Amniotic epithelial cell (primary cell): ENCODE measurements around the gene CDC25B.

Experiments
- DNase-seq: peaks from one replicate; pipeline ENCODE4 v3.0.0-alpha.2; 2010; ENCODE audit warnings: low read depth

The CDC25B gene

DNA sequence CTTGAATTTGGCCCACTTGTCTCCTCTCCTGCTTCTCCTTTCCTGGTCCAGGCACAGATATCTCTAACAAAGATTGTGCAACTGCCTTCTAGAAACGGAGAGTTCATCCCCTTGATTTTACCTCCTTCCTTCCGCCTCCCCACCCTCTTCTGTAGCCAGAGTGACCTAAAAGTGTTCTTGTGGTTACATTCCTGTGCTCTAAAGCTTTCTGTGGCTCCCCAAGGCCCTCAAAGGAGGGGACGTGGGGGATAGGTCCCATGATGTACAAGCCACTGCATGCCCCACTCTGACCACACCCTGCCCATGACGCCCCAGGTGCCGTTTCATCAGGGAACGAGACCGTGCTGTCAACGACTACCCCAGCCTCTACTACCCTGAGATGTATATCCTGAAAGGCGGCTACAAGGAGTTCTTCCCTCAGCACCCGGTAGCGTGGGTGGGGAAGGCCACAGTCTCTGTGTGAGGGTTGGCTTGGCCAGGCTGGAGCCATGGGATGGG lies 8.2 kb downstream of the CDC25B start:
- peak; percentile 31 for DNase-seq

DNA sequence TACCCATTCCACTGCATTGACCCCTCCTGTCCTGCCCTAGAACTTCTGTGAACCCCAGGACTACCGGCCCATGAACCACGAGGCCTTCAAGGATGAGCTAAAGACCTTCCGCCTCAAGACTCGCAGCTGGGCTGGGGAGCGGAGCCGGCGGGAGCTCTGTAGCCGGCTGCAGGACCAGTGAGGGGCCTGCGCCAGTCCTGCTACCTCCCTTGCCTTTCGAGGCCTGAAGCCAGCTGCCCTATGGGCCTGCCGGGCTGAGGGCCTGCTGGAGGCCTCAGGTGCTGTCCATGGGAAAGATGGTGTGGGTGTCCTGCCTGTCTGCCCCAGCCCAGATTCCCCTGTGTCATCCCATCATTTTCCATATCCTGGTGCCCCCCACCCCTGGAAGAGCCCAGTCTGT lies 8.7 kb downstream of the CDC25B start:
- DNase-seq, result no peak

DNA sequence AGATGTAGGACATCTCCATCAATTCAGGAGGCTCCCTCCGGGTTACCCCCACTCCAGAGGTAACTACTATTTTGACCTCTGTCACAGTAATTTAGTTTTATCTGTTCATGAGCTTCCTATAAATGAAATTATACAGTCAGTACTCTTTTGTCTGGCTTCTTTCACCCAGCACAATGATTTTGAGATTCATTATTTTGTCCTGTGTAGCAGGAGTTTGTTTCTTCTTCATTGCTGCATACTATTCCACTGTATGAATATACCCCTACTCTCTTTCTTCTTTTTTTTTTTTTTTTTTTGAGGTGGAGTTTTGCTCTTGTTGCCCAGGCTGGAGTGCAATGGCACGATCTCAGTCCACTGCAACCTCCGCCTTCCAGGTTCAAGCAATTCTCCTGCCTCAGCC lies 12.4 kb downstream of the CDC25B start:
- DNase-seq, result no peak

DNA sequence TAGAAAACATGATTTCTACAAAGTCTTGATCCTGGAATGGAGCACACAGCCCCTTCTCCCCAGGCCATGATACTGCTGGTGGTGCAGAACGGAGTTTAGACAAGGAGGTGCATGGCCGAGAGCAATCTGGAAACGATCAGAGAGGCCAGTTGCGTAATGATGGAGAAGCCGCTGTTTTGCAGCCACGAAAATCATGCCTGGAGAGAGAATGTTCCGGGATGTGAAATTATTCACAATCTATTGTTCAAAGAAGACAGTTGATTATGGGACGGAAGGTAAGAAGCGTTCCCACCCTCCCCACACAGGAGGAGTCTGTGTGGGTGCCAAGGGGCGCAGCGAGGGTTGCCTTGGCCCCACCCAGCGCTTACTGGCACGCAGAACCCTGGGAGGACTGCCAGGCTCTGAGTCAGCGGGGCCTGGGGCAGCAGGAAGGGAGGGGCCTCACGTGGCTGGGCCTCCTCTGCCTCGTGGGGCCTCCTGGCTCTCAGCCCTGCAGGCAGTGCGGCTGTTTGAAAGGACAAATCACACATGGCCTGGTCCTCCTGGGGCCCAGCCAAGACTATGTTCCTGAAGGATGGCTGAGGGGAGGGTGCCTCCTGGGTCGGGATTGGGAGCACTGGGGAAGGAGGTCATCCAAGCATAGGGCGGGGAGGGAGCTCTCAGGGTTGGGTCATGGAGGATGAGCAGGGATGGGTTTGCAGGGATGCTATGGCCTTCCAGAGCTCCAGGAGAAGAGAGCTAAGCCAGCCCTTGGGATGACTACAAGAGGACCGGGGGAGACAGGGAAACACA lies 15.6 kb downstream of the CDC25B start:
- DNase-seq, result peak; percentile 99

DNA sequence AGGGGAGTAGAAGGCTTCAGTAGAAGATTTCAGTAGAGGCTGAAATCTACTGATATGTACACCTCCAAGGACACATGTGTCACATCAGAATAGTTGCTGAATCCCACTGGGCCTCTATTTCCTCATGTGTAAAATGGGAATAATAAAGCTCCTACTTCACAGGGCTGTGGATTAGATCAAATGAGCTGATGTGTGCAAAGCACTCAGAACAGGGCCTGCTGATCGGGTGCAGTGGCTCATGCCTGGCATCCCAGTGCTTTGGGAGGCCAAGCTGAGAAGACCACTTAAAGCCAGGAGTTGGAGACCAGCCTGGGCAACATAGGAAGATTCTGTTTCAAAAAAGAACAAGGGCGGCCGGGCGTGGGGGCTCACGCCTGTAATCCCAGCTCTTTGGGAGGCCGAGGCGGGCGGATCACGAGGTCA lies 16.2 kb downstream of the CDC25B start:
- DNase-seq, result no peak

DNA sequence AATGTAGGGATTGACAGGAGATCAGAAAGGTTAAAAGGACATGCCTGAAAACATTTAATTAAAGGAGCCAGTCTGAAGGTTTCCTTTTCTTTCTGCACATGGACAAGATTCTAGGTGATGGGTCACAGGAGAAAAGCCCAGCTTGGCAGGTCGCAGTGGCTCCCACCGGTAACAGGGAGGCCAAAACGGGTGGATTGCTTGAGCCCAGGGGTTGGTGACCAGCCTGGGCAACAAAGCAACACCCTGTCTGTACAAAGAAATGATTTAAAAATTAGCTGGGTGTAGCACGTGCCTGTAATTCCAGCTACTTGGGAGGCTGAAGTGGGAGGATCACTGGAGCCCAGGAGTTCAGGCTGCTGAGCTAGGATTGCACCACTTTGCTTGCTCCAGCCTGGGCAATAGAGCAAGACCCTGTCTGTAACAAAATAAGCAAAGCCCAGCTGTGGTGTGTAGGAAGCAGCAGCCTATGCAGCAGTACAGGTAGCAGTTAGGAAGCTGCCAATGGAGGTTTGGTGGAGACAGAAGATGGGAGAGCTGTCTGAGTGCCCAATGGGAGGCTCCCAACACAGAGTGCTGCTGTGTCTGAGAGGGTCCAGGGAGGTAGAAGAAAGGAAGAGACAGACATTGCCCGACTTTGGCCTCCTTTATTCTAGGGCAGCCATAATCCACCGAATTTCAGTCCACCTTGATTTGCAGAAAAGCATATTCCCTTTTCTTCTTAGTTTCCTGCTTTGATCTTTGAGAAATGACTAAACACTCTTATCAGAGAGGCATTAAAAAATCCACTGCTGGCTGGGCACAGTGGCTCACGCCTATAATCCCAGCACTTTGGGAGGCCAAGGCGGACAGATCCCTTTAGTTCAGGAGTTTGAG lies 17.1 kb downstream of the CDC25B start:
- DNase-seq, result peak; percentile 34

DNA sequence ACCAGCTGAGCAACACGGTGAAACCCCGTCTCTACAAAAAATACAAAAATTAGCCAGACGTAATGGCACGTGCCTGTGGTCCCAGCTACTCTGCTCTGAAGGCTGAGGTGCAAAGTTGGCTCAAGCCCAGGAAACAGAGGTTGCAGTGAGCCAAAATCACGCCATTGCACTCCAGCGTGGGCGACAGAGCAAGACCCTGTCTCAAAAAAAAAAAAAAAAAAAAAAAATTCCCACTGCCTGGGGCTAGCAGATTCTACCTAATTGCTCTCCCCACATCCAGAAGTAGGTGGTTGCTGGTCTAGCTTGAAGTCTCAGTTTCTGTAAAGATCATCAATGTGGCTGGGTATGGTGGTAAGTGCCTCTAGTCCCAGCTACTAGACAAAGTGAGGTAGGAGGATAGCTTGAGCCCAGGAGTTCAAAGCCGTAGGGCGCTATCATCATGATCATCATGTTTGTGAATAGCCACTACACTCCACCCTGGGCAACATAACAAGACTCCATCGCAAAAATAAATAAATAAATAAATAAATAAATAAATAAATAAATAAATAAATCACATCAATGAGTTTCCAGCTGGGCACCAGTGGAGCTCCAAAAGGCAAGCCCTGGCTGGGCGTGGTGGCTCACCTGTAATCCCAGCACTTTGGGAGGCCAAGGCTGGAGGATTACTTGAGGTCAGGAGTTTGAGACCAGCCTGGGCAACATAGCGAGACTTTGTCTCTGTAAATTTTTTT lies 17.9 kb downstream of the CDC25B start:
- DNase-seq, result no peak

DNA sequence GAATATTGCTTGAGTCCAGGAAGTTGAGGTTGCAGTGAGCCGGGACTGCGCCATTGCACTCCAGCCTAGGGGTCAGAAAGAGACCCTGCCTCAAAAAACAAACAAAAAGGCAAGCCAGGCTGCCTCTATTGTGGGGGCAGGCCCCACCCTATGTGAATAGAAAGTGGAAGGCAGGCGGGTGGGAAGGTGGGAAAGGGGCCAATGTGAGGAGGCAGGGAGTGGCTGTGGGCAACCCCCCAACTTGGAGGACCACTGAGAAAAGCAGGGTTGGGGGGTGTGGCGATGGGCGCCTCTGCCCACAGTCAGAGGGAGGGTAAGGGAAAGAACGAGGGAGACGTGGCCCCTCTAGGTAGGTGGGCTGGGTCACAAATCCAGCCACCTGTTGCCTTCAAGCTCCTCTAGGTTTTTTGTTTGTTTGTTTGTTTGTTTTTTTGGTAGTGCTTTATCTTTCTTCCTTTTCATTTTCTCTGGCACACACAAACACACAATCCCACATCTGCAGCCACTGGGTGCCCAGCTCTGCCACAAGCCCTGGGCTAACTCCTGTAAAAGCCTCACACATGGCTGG lies 18.9 kb downstream of the CDC25B start:
- no peak for DNase-seq

DNA sequence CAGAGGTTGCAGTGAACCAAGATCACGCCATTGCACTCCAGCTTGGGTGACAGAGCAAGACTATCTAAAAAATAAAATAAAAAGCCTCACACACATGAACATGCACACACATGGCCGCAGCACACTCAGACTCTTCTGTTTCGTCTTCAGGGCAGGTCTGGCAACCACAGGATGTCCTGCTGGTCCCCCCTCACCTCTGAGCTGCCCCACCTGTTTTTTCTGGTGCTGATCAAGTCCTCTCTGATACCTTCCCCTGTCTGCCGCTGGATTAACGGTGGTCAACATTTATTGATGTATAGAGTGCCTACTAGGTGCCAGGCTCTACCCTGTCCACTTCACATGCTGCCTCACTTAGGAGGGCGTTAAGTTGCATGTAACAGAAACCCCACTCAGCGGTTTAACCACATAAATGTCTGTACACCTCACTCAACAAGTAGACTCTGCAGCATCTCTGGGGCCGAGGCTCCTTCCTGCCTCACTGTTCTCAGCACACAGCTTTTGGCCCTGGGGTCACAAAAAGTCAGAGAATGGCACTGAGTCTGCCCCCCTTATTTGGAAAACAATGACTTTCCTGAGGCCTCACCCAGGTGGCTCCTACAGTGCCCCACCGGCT lies 19.7 kb downstream of the CDC25B start:
- DNase-seq, result no peak

DNA sequence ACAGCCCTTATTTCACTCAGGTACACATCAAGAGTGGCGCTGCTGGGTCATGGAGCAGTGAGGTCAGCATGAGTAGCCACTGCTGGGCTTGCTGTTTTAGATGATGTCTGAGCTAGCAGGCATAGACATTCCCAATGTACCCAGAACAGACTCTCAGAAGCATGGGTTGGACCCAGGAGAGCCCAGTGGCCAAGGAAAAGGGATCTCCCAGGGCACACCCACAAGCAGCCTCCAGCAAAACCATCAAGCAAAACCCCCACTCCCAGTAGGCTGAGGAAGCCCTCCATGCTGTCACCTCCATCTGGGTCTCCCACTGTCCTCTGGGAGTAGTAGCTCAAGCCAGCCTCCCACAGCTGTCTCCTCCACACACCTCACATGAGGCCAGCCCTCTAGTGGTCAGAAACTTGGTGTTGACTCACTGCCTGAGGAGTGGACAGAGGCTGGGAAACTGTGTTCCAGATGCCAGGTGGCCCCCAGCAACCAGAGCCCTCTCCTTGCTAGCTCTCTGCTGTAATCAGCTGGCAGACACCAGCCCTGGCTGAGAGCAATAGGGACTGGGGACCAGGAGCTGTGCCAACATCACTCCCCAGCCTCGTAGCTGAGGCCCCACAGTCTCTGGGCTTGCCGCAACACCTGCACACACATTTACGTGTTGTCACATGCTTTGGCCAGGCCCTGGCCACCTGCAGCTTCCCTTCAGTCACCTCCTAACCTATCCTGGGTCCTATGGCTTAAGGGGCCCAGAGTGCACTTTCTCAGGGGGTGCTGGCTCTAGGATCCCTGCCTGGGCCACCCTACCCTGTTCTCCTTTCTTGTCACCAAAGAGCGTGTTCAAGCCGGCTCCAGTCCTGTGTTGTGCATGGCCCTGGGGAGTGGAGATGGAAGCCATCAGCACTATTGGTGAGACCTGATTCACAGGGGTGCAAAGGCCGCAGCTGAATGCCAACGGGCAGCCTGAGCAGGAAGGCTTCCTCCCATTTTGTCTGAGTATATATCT lies 22.3 kb downstream of the CDC25B start:
- peak; percentile 84 for DNase-seq

DNA sequence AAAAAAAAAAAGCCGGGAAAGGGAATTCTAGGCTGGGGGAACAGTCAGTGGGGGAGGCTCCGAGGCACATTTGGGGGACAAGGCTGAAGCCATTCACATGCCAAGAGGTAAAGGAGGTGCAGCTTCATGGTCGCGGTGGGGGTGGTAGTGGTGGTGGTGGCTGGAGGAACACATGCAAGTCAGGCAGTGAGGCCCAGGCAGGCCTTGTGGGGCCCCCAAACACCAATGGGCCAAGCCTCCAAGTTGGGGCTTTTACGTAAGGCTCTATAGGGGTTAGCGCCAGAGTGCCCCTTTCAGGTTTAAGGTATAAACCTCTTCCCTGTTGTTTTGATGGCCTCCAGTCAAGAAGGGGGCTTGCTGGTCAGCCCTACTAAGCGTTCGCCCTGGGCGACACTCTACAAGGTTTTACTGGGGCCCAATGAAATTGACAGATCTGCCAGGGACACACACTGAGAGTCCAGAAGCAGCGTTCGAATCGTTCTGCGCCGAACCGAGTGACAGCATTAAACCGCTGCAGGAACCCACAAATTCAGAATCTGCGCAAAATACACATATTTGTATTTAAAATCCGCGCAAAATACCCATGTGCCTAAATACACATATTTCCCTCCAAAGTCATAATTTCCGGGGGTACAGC lies 23.4 kb downstream of the CDC25B start:
- DNase-seq, result no peak

DNA sequence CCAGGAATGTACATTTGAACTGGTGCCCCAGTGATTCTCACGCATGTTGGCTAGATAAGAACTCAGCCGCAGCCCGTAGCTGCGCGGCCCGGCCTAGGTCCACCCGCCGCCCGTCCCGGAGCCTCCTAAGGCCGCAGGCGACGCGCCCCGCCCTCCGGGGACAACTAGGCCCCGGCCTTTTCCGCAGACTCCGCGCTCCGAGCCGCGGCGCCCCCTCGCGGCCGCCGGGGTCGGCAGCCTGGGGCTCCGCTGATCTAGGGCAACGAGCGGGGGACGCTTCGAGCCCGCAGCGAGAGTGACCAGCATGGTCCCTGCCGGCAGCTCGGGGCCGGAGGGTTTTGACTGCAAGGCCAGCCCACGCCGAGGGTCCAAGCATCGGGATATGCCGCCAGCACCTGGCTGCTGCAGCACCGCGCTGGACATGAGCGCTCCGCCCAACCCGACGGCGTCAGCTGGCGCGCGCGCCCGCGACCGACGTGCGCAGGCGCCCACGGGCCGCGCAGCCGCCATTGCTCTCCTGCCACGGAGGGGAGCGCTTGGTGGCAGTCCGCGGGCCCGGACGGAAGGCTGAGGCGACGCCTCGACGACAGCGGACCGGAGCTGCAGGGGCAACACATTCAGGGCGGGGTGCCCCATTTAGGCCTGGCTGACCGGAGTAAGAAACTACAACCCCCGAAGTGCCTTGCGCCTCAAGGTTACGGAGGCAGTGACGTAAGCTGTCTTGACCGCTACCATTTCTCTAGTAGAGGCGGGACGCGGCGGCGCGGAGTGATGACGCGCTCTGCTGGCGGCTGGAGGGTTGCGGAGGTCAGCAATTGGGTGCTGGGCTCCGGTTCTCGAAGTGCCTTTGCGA lies 24.2 kb downstream of the CDC25B start, which contains the start of gene AP5S1:
AP5S1 (plus strand) TSS at position 500 of the 853 bp plus-strand sequence. CDS start 1,571 bp downstream, outside the sequence.
- DNase-seq, result peak; percentile 94

DNA sequence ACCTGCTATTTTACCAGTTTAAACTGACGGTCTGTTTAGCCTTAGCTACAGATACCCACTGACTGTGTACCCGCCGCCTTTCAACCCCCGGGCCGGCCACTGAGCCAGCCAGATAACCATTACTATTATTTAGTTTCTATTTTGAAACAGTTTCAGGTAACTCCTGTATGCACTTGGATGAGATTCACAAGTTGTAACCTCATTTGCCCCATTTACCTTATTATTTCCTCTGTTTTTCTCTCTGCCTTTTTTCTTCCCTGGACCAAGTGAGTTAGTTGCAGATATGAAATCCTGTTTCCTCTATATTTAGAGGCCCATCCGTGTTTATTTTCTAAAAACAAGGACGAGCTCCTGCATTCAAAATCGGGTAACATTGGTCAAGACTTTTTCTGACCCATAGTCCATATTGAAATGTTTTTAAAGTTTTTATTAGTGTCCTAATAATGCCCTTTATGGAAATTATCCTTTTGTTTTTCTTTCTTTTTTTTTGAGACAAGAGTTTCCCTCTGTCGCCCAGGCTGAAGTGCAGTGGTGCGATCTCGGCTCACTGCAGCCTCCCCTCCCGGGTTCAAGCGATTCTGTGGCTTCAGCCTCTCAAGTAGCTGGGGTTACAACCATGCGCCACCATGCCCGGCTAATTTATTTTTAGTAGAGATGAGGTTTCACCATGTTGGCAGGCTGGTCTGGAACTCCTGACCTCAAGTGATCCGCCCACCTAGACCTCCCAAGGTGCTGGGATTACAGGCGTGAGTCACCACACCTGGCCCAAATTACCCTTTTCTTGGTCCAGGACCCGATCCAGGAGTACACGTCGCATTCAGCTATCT lies 25.0 kb downstream of the CDC25B start:
- DNase-seq, result no peak

DNA sequence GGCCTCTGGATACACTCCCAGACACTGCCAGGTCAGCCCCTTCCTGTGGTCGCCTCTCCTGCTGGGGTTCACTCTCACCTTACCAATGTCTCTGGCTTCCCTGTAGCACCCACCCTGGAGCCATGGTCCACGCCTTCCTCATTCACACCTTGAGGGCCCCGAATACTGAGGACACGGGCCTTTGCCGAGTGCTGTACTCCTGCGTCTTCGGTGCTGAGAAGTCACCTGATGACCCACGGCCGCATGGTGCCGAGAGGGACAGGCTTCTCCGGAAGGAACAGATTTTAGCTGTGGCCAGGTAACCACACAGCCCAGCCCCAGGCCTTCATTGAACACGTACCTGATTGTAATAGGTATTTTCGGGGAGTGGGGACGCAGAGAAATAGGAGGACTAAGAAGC lies 25.9 kb downstream of the CDC25B start:
- no peak for DNase-seq

DNA sequence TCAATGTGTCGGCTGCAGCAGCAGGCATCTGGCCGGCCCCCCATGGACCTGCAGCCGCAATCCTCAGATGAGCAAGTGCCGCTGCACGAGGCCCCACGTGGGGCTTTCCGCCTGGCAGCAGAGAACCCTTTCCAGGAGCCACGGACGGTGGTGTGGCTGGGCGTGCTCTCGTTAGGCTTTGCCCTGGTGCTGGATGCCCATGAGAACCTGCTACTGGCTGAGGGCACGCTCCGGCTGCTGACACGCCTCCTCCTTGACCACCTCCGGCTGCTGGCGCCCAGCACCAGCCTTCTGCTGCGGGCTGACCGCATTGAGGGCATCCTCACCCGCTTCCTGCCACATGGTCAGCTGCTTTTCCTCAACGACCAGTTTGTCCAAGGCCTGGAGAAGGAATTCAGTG lies 27.8 kb downstream of the CDC25B start:
- DNase-seq, result no peak

DNA sequence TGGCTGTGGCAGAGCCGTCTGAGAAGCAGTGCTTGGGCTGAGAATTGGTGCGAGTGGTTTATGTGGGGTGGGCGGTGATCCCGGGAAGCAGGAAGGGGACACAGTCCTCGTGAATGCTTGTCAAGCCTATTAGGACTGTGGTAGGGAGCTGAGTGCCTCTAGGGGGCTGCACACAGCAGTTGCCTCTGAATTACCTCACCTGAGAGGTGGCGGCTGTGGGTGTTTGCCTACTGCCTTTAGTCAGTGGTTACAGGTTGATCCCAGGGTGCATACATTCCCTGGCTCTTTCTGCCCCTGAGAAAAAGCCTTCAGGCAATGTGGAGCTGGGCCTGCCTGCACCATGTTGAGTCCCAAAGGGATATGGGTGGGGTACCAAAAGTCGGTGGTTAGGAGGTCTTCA lies 29.4 kb downstream of the CDC25B start:
- DNase-seq, result no peak

DNA sequence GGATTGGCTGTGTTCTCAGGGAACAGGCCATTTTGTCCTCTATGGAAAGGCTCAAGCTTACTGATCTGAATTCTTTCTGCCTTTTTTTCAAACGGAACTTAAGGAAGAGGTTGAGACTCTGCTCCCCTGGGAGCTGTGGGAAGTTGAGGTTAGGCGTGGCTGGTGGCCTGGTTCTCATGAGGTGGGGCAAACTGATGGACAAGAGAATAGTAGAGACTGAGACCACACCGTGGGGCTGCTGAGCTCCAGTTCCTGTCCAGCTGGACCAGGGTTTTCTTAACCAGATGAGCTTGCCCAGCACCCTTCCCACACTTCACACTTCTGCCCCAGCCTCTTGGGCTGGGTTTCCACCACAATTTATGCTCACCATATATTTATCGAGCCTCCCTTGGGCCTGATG lies 30.3 kb downstream of the CDC25B start:
- DNase-seq, result no peak

DNA sequence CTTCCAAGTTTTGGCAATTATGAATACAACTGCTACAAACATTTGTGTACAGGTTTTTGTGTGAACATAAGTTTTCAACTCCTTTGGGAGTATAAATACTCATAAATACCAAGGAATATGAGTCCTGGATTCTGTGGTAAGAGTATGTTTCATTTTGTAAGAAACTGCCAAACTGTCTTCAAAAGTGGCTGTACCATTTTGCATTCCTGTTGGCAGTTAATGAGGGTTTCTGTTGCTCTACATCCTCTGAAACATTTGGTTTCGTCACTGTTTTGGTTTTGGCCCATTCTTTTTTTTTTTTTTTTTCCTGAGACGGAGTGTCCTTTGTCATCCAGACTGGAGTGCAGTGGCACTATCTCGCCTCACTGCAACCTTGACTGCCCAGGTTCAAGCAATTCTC lies 32.7 kb downstream of the CDC25B start:
- no peak for DNase-seq
